Measurements from ENCODE around the gene ZNF341. TPM values are rescaled to one million over a fixed set of nuclear protein-coding genes. Genes with fewer than 3 reads are reported as not detected.

The ZNF341 gene
- total RNA-seq, 1 donor from 2014 or later, result 0.53 TPM

- no peaks in the 10 kb centered on the region for H3K27me3 ChIP-seq (ENCODE audit: control insufficient read depth, insufficient read depth, low read length)
- no peak for FAIRE-seq
- H3K36me3 ChIP-seq (ENCODE audit: control insufficient read depth, insufficient read depth, low read length), result no peaks in the 10 kb centered on the region
- DNase-seq (ENCODE audit: low read depth), result no peak
- H3K4me3 ChIP-seq (ENCODE audit: low read depth, low read length), result no peak overlapping the region
- no peak for TF ChIP-seq CTCF (IDR thresholded peaks at IDR 0.05; ENCODE audit: insufficient read depth, low read length, severe bottlenecking)
These were observed 30.0 kb upstream of the ZNF341 start for GRCh38 chr20:33701629-33702450.

- DNase-seq (ENCODE audit: low read depth), result no peak
- Histone ChIP-seq H3K4me3 (ENCODE audit: low read depth, low read length) (no peak overlapping the region), H3K36me3 (ENCODE audit: control insufficient read depth, insufficient read depth, low read length) (peaks cover 1% of the 10 kb centered on the region), H3K27me3 (ENCODE audit: control insufficient read depth, insufficient read depth, low read length) (no peaks in the 10 kb centered on the region)
- FAIRE-seq, result no peak
- TF ChIP-seq CTCF (IDR thresholded peaks at IDR 0.05; ENCODE audit: insufficient read depth, low read length, severe bottlenecking), result no peak
These were observed 28.9 kb upstream of the ZNF341 start for GRCh38 chr20:33702861-33703260.

GRCh38 chr20:33703498-33704137 is 28.2 kb upstream of the ZNF341 start:
- DNase-seq (ENCODE audit: low read depth) (no peak), FAIRE-seq (no peak)
- no peak overlapping the region for H3K4me3 ChIP-seq (ENCODE audit: low read depth, low read length)
- H3K36me3 ChIP-seq (ENCODE audit: control insufficient read depth, insufficient read depth, low read length), result peaks cover 1% of the 10 kb centered on the region
- H3K27me3 ChIP-seq (ENCODE audit: control insufficient read depth, insufficient read depth, low read length), result no peaks in the 10 kb centered on the region
- TF ChIP-seq CTCF (IDR thresholded peaks at IDR 0.05; ENCODE audit: insufficient read depth, low read length, severe bottlenecking), result no peak

- peak; percentile 72 for DNase-seq (ENCODE audit: low read depth)
- FAIRE-seq, result no peak
- no peak for TF ChIP-seq CTCF (IDR thresholded peaks at IDR 0.05; ENCODE audit: insufficient read depth, low read length, severe bottlenecking)
- H3K27me3 ChIP-seq (ENCODE audit: control insufficient read depth, insufficient read depth, low read length), result no peaks in the 10 kb centered on the region
- no peak overlapping the region for H3K4me3 ChIP-seq (ENCODE audit: low read depth, low read length)
- peaks cover 1% of the 10 kb centered on the region for H3K36me3 ChIP-seq (ENCODE audit: control insufficient read depth, insufficient read depth, low read length)
These were observed 27.4 kb upstream of the ZNF341 start for GRCh38 chr20:33704197-33704924.

GRCh38 chr20:33707668-33708067 is 24.1 kb upstream of the ZNF341 start:
- Histone ChIP-seq H3K4me3 (ENCODE audit: low read depth, low read length) (no peak overlapping the region), H3K36me3 (ENCODE audit: control insufficient read depth, insufficient read depth, low read length) (peaks cover 2% of the 10 kb centered on the region), H3K27me3 (ENCODE audit: control insufficient read depth, insufficient read depth, low read length) (no peaks in the 10 kb centered on the region)
- DNase-seq (ENCODE audit: low read depth) (no peak), FAIRE-seq (no peak)
- no peak for TF ChIP-seq CTCF (IDR thresholded peaks at IDR 0.05; ENCODE audit: insufficient read depth, low read length, severe bottlenecking)
